ENCODE data around the gene MOB3A. TPM values are rescaled to one million over a fixed set of nuclear protein-coding genes. Genes with fewer than 3 reads are reported as not detected.

MOB3A gene
- total and polyA plus RNA-seq, 2 donors (not counting 1 experiment from before 2014, with no cell fraction given), result 17.2 to 34.8 TPM

- Histone ChIP-seq H3K4me1 (ENCODE audit: control insufficient read depth, extremely low read depth, insufficient read depth, low read length) (no peaks in the 10 kb centered on the region), H3K79me2 (ENCODE audit: control insufficient read depth, insufficient read depth, low read length) (peaks cover 68% of the 10 kb centered on the region), H2AFZ (ENCODE audit: low read length) (no peak overlapping the region), H3K9ac (ENCODE audit: insufficient read depth, low read length) (no peak overlapping the region), H3K9me3 (ENCODE audit: control insufficient read depth, insufficient read depth, low read depth, low read length) (no peaks in the 10 kb centered on the region), H4K20me1 (ENCODE audit: control insufficient read depth, extremely low read depth, insufficient read depth, low read length) (peaks cover 4% of the 10 kb centered on the region), H3K4me2 (ENCODE audit: extremely low read depth, insufficient read depth, low read length) (no peak overlapping the region), H3K27me3 (ENCODE audit: control insufficient read depth, insufficient read depth, low read length) (no peaks in the 10 kb centered on the region), H3K4me3 (replicated peaks in 1 of 4; ENCODE audit: control extremely low read depth in 1 of 4, insufficient read depth in 1 of 4, low read depth in 3 of 4, low read length in 4 of 4) (no peak overlapping the region), H3K36me3 (ENCODE audit: control insufficient read depth, insufficient read depth, low read length) (peaks cover 23% of the 10 kb centered on the region), H3K27ac (ENCODE audit: insufficient read depth, low read length) (no peak overlapping the region)
- DNase-seq (ENCODE audit: low read depth in 2 of 2), result no peak
- TF ChIP-seq CTCF (conservative IDR thresholded peaks at IDR 0.05 in 1 of 2, IDR thresholded peaks at IDR 0.05 in 1 of 2; ENCODE audit: low read depth in 1 of 2, low read length in 2 of 2) (no peak), EZH2 (IDR thresholded peaks at IDR 0.05; ENCODE audit: low read length, missing control alignments) (no peak)
These were observed 43.4 kb upstream of the MOB3A start for GRCh38 chr19:2139385-2140137.

- H3K36me3 ChIP-seq (ENCODE audit: control insufficient read depth, insufficient read depth, low read length), result peaks cover 23% of the 10 kb centered on the region
- DNase-seq (ENCODE audit: low read depth in 2 of 2), result no peak
- H3K4me1 ChIP-seq (ENCODE audit: control insufficient read depth, extremely low read depth, insufficient read depth, low read length), result no peaks in the 10 kb centered on the region
- TF ChIP-seq CTCF (conservative IDR thresholded peaks at IDR 0.05 in 1 of 2, IDR thresholded peaks at IDR 0.05 in 1 of 2; ENCODE audit: low read depth in 1 of 2, low read length in 2 of 2) (no peak), EZH2 (IDR thresholded peaks at IDR 0.05; ENCODE audit: low read length, missing control alignments) (no peak)
- no peak overlapping the region for H3K4me2 ChIP-seq (ENCODE audit: extremely low read depth, insufficient read depth, low read length)
- no peak overlapping the region for H3K9ac ChIP-seq (ENCODE audit: insufficient read depth, low read length)
- peaks cover 4% of the 10 kb centered on the region for H4K20me1 ChIP-seq (ENCODE audit: control insufficient read depth, extremely low read depth, insufficient read depth, low read length)
- no peak overlapping the region for H2AFZ ChIP-seq (ENCODE audit: low read length)
- H3K27ac ChIP-seq (ENCODE audit: insufficient read depth, low read length), result no peak overlapping the region
- H3K79me2 ChIP-seq (ENCODE audit: control insufficient read depth, insufficient read depth, low read length), result peaks cover 59% of the 10 kb centered on the region
- no peak overlapping the region for H3K4me3 ChIP-seq (replicated peaks in 1 of 4; ENCODE audit: control extremely low read depth in 1 of 4, insufficient read depth in 1 of 4, low read depth in 3 of 4, low read length in 4 of 4)
- H3K9me3 ChIP-seq (ENCODE audit: control insufficient read depth, insufficient read depth, low read depth, low read length), result no peaks in the 10 kb centered on the region
- H3K27me3 ChIP-seq (ENCODE audit: control insufficient read depth, insufficient read depth, low read length), result no peaks in the 10 kb centered on the region
These were observed 42.1 kb upstream of the MOB3A start for GRCh38 chr19:2138061-2138728.

- Histone ChIP-seq H3K36me3 (ENCODE audit: control insufficient read depth, insufficient read depth, low read length) (peaks cover 32% of the 10 kb centered on the region), H3K27ac (ENCODE audit: insufficient read depth, low read length) (no peak overlapping the region), H4K20me1 (ENCODE audit: control insufficient read depth, extremely low read depth, insufficient read depth, low read length) (peaks cover 4% of the 10 kb centered on the region), H3K9ac (ENCODE audit: insufficient read depth, low read length) (no peak overlapping the region), H3K4me1 (ENCODE audit: control insufficient read depth, extremely low read depth, insufficient read depth, low read length) (no peaks in the 10 kb centered on the region), H3K27me3 (ENCODE audit: control insufficient read depth, insufficient read depth, low read length) (no peaks in the 10 kb centered on the region), H3K9me3 (ENCODE audit: control insufficient read depth, insufficient read depth, low read depth, low read length) (no peaks in the 10 kb centered on the region), H3K4me3 (replicated peaks in 1 of 4; ENCODE audit: control extremely low read depth in 1 of 4, insufficient read depth in 1 of 4, low read depth in 3 of 4, low read length in 4 of 4) (no peak overlapping the region), H2AFZ (ENCODE audit: low read length) (no peak overlapping the region), H3K79me2 (ENCODE audit: control insufficient read depth, insufficient read depth, low read length) (peaks cover 49% of the 10 kb centered on the region), H3K4me2 (ENCODE audit: extremely low read depth, insufficient read depth, low read length) (no peak overlapping the region)
- DNase-seq (ENCODE audit: low read depth in 2 of 2), result no peak
- TF ChIP-seq CTCF (conservative IDR thresholded peaks at IDR 0.05 in 1 of 2, IDR thresholded peaks at IDR 0.05 in 1 of 2; ENCODE audit: low read depth in 1 of 2, low read length in 2 of 2) (no peak), EZH2 (IDR thresholded peaks at IDR 0.05; ENCODE audit: low read length, missing control alignments) (no peak)
These were observed 40.7 kb upstream of the MOB3A start for GRCh38 chr19:2136796-2137195.
